ENCODE results near the gene FBXO46.

Gene FBXO46

DNA sequence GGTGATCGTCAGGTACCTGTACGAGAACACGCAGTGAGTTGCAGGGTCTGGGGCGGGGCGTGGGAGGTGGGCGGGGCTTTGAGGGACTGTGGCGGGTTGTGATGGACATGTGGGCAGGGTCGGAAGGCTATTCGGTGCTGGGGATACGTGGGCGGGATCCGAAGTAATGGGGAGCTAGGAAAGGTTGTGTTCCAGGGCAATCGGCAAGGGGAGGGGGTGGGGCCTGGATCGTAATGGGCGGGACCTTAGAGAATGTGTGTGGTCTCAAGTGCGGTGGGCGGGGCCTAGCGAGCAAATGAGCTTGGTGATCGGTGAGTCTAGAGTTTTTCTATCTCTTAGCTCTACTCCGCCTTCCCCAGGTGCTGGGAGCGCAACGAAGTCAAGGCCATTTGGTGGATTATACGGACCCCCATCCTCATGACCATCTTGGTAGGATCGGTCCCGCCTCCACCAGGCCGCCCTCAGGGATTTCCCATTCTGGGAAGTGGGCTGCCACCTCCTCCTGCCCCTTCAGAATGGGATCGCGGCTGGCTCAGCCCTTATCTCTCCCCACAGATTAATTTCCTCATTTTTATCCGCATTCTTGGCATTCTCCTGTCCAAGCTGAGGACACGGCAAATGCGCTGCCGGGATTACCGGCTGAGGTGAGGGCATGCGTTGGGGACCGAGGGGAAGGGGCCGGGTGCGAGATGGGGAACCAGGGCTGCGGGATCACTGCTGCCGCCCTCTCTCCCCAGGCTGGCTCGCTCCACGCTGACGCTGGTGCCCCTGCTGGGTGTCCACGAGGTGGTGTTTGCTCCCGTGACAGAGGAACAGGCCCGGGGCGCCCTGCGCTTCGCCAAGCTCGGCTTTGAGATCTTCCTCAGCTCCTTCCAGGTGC lies 53.1 kb downstream of the FBXO46 start:
- Mint-ChIP-seq H3K27ac (peak overlapping the region in 1 of 3 experiments; percentile 49), H3K4me3 (peak overlapping the region; percentile 79 to 81 (median 80)), H3K4me1 (no peaks in the 10 kb centered on the region), H3K36me3 (ENCODE audit: low read depth) (no peaks in the 10 kb centered on the region), H3K9me3 (no peaks in the 10 kb centered on the region), H3K27me3 (ENCODE audit: low read depth) (peaks cover 75% of the 10 kb centered on the region)
- peak in 2 of 3 experiments; percentile 13 to 30 for TF ChIP-seq CTCF (IDR thresholded peaks at IDR 0.05; ENCODE audit: unreplicated experiment in 3 of 3)

DNA sequence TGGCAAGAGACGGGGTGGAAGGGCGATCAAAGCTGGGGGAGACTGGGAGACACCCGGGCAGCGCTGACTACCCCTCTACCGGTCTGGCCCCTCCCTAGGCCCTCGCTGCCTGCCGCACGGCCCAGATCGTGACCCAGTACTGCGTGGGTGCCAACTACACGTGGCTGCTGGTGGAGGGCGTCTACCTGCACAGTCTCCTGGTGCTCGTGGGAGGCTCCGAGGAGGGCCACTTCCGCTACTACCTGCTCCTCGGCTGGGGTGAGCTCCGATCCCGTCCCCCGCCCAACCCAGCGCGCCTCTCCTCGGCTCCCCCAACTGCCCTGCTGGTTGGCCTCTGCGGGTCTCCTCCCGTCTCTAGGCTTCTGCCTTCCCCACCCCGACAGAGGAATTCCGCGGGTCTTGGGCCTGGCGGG lies 53.8 kb downstream of the FBXO46 start:
- H3K4me1 Mint-ChIP-seq = no peaks in the 10 kb centered on the region
- no peaks in the 10 kb centered on the region for H3K9me3 Mint-ChIP-seq
- H3K27ac Mint-ChIP-seq = no peak overlapping the region
- no peaks in the 10 kb centered on the region for H3K36me3 Mint-ChIP-seq (ENCODE audit: low read depth)
- no peak for TF ChIP-seq CTCF (IDR thresholded peaks at IDR 0.05; ENCODE audit: unreplicated experiment in 3 of 3)
- H3K27me3 Mint-ChIP-seq (ENCODE audit: low read depth) = peaks cover 82% of the 10 kb centered on the region
- H3K4me3 Mint-ChIP-seq = peak overlapping the region; percentile 64 to 75 (median 74)

DNA sequence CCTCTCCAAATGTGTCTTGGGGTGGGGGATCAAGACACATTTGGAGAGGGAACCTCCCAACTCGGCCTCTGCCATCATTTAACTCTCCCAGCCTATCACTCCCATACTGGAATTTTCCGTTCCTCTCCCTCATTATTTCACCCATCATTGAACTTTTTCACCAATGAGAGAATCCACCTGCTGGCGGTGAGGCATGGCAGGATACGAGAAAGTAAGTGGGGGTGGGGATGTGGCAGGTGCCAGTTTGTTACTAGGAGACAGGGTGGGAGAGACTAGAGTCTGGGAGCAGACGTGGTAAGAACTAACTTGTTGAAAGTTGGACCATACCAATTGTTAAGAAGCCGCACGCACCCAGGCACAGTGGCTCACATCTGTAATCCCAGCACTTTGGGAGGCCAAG lies 55.8 kb downstream of the FBXO46 start:
- Mint-ChIP-seq H3K4me3 (peak overlapping the region; percentile 3 to 36 (median 16)), H3K27ac (peak overlapping the region in 1 of 3 experiments; percentile 58), H3K36me3 (ENCODE audit: low read depth) (no peaks in the 10 kb centered on the region), H3K9me3 (no peaks in the 10 kb centered on the region), H3K27me3 (ENCODE audit: low read depth) (peaks cover 94% of the 10 kb centered on the region), H3K4me1 (no peaks in the 10 kb centered on the region)
- TF ChIP-seq CTCF (IDR thresholded peaks at IDR 0.05; ENCODE audit: unreplicated experiment in 3 of 3) = no peak

- Mint-ChIP-seq H3K9me3 (no peaks in the 10 kb centered on the region), H3K36me3 (ENCODE audit: low read depth) (no peaks in the 10 kb centered on the region), H3K4me3 (peak overlapping the region; percentile 21 to 77 (median 70)), H3K4me1 (peaks cover 9% of the 10 kb centered on the region), H3K27me3 (ENCODE audit: low read depth) (peaks cover 90% of the 10 kb centered on the region), H3K27ac (no peak overlapping the region)
- TF ChIP-seq CTCF (IDR thresholded peaks at IDR 0.05; ENCODE audit: unreplicated experiment in 3 of 3) = no peak
Observed at GRCh38 chr19:45670670-45671453, 59.8 kb downstream of the FBXO46 start.

DNA sequence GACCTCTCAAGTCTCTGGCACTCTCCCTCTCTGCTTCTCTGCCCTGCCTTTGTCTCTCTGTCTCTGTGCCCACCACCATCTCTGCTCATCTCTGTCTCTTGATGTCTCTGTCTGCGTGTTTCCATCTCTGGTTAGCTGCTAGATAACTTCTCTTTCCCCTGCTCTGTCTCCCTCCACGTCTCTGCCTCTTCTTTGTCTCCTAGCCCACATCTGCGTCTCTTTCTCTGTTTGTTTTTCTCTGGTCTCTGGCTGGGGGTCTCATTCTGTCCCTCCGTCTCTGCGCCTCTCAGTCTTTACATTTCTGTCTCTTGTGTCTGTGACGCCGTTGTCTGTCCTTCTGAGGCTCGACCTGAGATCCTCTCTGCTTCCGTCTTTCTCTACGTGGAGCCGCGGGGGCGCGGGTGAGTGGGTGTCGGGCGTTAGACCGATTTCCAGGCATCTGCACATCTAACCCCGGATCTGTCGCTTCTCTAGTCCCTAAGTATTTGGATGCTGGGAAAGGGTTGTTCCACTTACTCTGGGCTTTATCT lies 62.3 kb downstream of the FBXO46 start:
- no peaks in the 10 kb centered on the region for H3K36me3 Mint-ChIP-seq (ENCODE audit: low read depth)

More for the DNA sequence above, 62.3 kb downstream of the FBXO46 start:
- H3K27me3 Mint-ChIP-seq (ENCODE audit: low read depth) = peaks cover 82% of the 10 kb centered on the region
- H3K4me3 Mint-ChIP-seq = peak overlapping the region; percentile 35 to 65 (median 60)
- TF ChIP-seq CTCF (IDR thresholded peaks at IDR 0.05; ENCODE audit: unreplicated experiment in 3 of 3) = no peak
- peaks cover 9% of the 10 kb centered on the region for H3K4me1 Mint-ChIP-seq
- no peaks in the 10 kb centered on the region for H3K9me3 Mint-ChIP-seq
- H3K27ac Mint-ChIP-seq = no peak overlapping the region
